ENCODE data around the gene SHISA5. TPM values are rescaled to one million over a fixed set of nuclear protein-coding genes. Genes with fewer than 3 reads are reported as not detected.
"Not testable (repeated sequence)": the region's sequence is repeated elsewhere in the genome, so short reads cannot be mapped to it uniquely, and the experiment has no call there.

Gene SHISA5
- polyA plus RNA-seq, 2 of the 4 experiments (the other 2 are of a cell fraction), result 87.5 to 94.3 TPM

GRCh38 chr3:48553361-48553760 lies 49.4 kb upstream of the SHISA5 start (continued):
- TF ChIP-seq CHD4 (IDR thresholded peaks at IDR 0.05; ENCODE audit: borderline replicate concordance), result no peak
- no peak for TF ChIP-seq FOXS1 (CRISPR knock-in tag; IDR thresholded peaks at IDR 0.05)
- no peak for TF ChIP-seq MYC (IDR thresholded peaks at IDR 0.05; ENCODE audit: borderline replicate concordance, low read length)
- TF ChIP-seq MAFK (IDR thresholded peaks at IDR 0.05; ENCODE audit: partially characterized antibody), result no peak
- no peak for TF ChIP-seq ZFP36 (IDR thresholded peaks at IDR 0.05; ENCODE audit: borderline replicate concordance, partially characterized antibody)
- no peak for TF ChIP-seq NFE2L2 (conservative IDR thresholded peaks at IDR 0.05; ENCODE audit: low read length)

GRCh38 chr3:48552111-48552951 lies 48.4 kb upstream of the SHISA5 start:
- DNase-seq (ENCODE audit: low read depth in 1 of 2, low spot score in 1 of 2) (no peak), ATAC-seq (no peak), FAIRE-seq (no peak)
- Histone ChIP-seq H3K4me3 (no peak overlapping the region), H3K9me3 (no peaks in the 10 kb centered on the region), H3K27ac (no peak overlapping the region), H3K4me1 (peaks cover 3% of the 10 kb centered on the region; the same call in 2 of the 3 replicates), H3K4me2 (no peak overlapping the region)
- 83% methylated on average over 10 of the region's 14 CpGs for WGBS (ENCODE audit: missing lambda C conversion rate)
- TF ChIP-seq RNF2 (IDR thresholded peaks at IDR 0.05; ENCODE audit: borderline replicate concordance, low read depth), result no peak
- no peak for TF ChIP-seq GATA3 (IDR thresholded peaks at IDR 0.05; ENCODE audit: borderline replicate concordance)
- TF ChIP-seq CHD2 (IDR thresholded peaks at IDR 0.05; ENCODE audit: low read length, partially characterized antibody), result no peak
- no peak for TF ChIP-seq NPAS2 (CRISPR knock-in tag; IDR thresholded peaks at IDR 0.05; ENCODE audit: borderline replicate concordance)
- TF ChIP-seq ELK1 (IDR thresholded peaks at IDR 0.05; ENCODE audit: low read depth, low read length), result no peak
- TF ChIP-seq KDM1A (IDR thresholded peaks at IDR 0.05; ENCODE audit: low read depth), result no peak
- TF ChIP-seq ZFP36 (IDR thresholded peaks at IDR 0.05; ENCODE audit: borderline replicate concordance, partially characterized antibody), result no peak
- no peak for TF ChIP-seq REST (IDR thresholded peaks at IDR 0.05)
- TF ChIP-seq EHMT2 (IDR thresholded peaks at IDR 0.05; ENCODE audit: low read depth), result no peak
- no peak for TF ChIP-seq KDM5A (IDR thresholded peaks at IDR 0.05)
- no peak for TF ChIP-seq HDAC2 (IDR thresholded peaks at IDR 0.05)
- no peak for TF ChIP-seq FOSB (CRISPR knock-in tag; IDR thresholded peaks at IDR 0.05)
- no peak for TF ChIP-seq POLR2AphosphoS2 (conservative IDR thresholded peaks at IDR 0.05; ENCODE audit: low read length)
- TF ChIP-seq ZSCAN20 (CRISPR knock-in tag; IDR thresholded peaks at IDR 0.05), result no peak
- TF ChIP-seq HOXA7 (CRISPR knock-in tag; IDR thresholded peaks at IDR 0.05), result no peak
- TF ChIP-seq CTCF (IDR thresholded peaks at IDR 0.05), result no peak
- TF ChIP-seq MAFK (IDR thresholded peaks at IDR 0.05; ENCODE audit: partially characterized antibody), result no peak
- TF ChIP-seq RAD21 (conservative IDR thresholded peaks at IDR 0.05 in 1 of 2, IDR thresholded peaks at IDR 0.05 in 1 of 2), result no peak
- no peak for TF ChIP-seq USF2 (IDR thresholded peaks at IDR 0.05)
- no peak for TF ChIP-seq CBX2 (IDR thresholded peaks at IDR 0.05; ENCODE audit: borderline replicate concordance, low read depth)
- POLR2A ChIA-PET, result no interaction called here
- CTCF ChIA-PET, result interaction anchor here (0.8 to 1.7 kb wide), 8 partner anchors 9 to 151 kb away, joined by 3 to 4 read pairs (median 3); partner anchors contain the start of gene SLC26A6

- ATAC-seq; H3K4me2 ChIP-seq; POLR2A ChIA-PET; DNase-seq (ENCODE audit: low read depth in 1 of 2, low spot score in 1 of 2); H3K4me1 ChIP-seq; H3K4me3 ChIP-seq; FAIRE-seq; H3K27ac ChIP-seq; H3K9me3 ChIP-seq: not testable (repeated sequence)
- CTCF ChIA-PET, result interaction anchor here (1.0 to 1.5 kb wide), 4 partner anchors 10 to 87 kb away, joined by 3 read pairs; no protein-coding TSS in a partner anchor
- 87% methylated on average over 6 of the region's 7 CpGs for WGBS (ENCODE audit: missing lambda C conversion rate)
These were observed 47.7 kb upstream of the SHISA5 start for GRCh38 chr3:48551651-48552050.

Measured in A549 (cell line).